NCI-H524 (cell line): ENCODE results near the gene SLK.
A peak's percentile ranks its signal among the peaks of the same experiment; 100 is the strongest.

Source experiments
- DNase-seq, 2 experiments: peaks; one replicate each; lab custom pipeline; 2025; lab: John Stamatoyannopoulos, UW

SLK gene

GRCh38 chr10:104053201-104053600, 86.3 kb downstream of the SLK start:
- DNase-seq, result no peak

GRCh38 chr10:104054430-104054829, 87.5 kb downstream of the SLK start:
- DNase-seq, result no peak

GRCh38 chr10:104056619-104057273, 89.8 kb downstream of the SLK start:
- DNase-seq, result no peak

- DNase-seq, result no peak
Measured at GRCh38 chr10:104057717-104058116, 90.8 kb downstream of the SLK start.

GRCh38 chr10:104059364-104059763, 92.4 kb downstream of the SLK start:
- DNase-seq, result no peak

GRCh38 chr10:104061196-104061595, 94.3 kb downstream of the SLK start:
- peak in 1 of 2 experiments; percentile 42 for DNase-seq

- no peak for DNase-seq
Measured at GRCh38 chr10:104065748-104066147, 98.8 kb downstream of the SLK start.

GRCh38 chr10:104066945-104067344, 100.0 kb downstream of the SLK start:
- DNase-seq, result peak in 1 of 2 experiments; percentile 11

- DNase-seq, result no peak
Measured at GRCh38 chr10:104067525-104067924, 100.6 kb downstream of the SLK start.

GRCh38 chr10:104069613-104070012, 102.7 kb downstream of the SLK start:
- DNase-seq, result peak; percentile 75 to 90

- no peak for DNase-seq
Measured at GRCh38 chr10:104072786-104073185, 105.8 kb downstream of the SLK start.

GRCh38 chr10:104074505-104074904, 107.6 kb downstream of the SLK start:
- DNase-seq, result no peak

GRCh38 chr10:104076743-104077160, 109.8 kb downstream of the SLK start:
- peak in 1 of 2 experiments; percentile 0 for DNase-seq

- no peak for DNase-seq
Measured at GRCh38 chr10:104077247-104077646, 110.3 kb downstream of the SLK start.

GRCh38 chr10:104077663-104078151, 110.8 kb downstream of the SLK start:
- DNase-seq, result no peak
